SKM-1 (cell line): ENCODE measurements around the gene CCN6.

Source experiments
- DNase-seq: peaks from one replicate; lab custom pipeline; 2025; ENCODE audit not compliant: unreplicated experiment; lab: John Stamatoyannopoulos, UW

CCN6 gene

DNA sequence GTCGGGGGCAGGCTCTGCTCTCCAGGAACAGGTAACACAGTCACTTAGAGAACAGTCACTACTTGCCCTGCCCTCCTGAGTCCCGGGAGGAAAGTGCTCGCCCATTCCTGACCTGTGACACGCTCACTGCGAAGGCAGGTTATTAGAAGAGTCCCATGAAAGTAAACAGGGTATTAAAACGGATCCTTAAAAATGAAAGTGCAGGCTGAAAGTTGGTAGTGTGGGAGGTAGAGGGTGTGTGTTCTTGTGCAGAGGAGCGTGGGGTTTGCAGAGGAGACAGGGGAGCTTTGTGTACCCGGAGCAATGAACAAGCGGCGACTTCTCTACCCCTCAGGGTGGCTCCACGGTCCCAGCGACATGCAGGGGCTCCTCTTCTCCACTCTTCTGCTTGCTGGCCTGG, at the start of gene CCN6:
TSS of gene CCN6 (plus strand) at position 104 of the 400 bp plus-strand sequence. CDS start at position 358, 254 bp downstream.
- no peak for DNase-seq

DNA sequence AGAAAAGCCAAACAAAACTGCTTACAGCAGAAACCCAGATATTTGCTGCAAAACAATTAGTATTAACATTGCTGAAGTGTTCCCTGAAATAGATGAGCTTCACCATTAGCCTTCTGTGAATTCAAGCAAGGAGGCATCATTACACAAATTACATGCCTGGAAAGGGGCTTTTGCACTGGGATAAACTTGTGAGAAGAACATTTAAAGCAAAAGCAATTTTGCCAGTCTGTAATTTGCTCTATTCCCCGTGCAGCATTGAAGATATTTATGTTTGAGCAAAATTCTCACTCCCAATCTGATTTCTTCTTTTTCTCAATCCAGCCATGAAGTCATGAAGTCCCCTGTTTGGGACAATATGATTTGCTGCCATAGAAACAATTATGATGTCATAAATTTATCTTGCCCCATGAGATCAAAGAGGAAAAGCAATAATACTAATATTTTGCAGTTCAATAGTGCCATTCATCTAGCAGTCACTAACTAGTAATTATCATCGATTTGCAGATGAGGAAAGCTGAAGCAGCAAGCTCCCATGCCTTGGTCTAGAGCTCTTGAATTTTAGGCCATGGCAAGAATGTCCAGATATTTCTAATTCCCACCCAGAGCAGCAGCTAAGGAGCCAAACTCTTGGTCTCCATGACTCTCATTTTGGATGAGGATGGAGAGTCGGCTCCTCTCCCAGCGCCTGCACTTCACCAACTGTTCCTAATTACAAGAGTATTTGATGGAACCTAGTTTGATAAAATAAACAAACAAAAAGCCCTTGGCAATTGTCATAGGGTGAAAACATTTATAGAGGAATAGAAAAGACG, 49.5 kb upstream of the CCN6 start:
- DNase-seq: no peak

DNA sequence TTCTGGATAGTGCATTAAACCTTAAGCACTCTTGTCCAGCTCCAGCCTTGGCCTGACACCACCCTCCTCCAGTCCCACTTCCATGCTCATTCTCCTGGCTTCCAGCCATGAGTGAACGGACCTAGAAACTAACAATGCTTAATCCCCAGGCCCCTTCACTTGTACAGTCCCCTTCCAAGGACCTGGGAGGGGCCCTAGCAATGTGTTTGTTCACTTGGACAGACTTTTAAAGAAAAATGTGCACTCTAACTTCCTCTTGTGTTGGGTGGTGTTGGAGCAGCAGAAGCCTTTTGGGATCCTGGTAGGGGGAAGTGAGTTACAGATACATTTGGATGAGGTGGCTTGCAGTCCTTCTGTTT, 48.9 kb upstream of the CCN6 start:
- no peak for DNase-seq

DNA sequence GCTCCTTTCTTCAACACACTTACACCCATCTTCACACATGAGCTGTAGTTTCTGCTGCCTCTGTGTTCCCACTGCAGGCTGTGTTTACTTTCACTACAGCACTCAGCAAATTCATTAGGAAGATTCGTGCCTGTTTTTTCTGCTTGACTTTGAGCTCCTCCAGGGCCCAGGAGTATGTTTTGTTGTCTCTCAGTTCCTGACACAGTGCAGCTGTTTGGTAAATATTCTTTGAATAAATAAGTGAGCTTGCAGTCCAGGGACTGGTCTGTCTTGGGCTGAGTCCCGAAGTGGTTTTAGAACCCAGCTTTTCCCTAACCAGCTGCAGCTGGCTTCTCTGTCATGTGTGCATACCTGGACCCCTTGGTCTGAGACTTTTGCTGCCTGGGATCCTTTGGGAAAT, 46.6 kb upstream of the CCN6 start:
- DNase-seq: no peak

DNA sequence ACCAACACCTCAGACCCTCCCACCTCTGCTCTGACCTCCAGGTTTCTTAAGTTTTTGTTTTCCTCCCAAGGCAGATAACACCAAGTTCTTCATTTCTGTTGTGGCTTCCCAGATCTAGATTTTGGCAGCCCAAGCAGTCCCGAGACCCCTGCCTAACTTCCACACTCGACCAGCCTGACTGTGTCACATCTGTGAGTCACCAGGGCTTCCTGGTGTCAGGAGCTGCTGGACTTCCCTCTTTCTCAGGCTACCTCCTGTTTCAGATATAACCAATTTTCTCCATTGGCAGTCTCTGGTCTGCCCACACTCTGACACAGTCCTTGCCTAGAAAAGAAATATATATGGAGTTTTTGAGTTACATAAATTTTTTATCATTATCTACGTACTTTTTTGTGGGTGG, 46.1 kb upstream of the CCN6 start:
- DNase-seq: peak; percentile 75

DNA sequence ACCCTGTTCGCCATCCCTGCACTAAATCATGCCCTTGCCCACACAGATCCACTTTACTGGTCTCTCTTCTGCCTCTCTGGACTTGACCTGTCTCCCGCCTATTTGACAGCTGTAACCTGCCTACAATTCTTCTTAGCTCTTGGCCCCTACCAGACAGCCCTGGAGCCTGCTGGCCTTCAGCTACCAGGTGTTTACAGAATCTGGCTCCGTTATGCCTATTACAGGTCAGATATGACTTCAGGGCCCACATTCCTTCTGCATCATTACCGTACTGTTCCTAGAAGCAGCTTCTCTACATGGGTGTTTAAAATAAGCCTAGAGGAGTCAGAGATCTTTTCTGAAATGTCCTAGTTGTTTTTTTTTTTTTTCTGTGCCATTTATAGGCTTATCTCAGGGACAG, 45.4 kb upstream of the CCN6 start:
- DNase-seq: no peak

DNA sequence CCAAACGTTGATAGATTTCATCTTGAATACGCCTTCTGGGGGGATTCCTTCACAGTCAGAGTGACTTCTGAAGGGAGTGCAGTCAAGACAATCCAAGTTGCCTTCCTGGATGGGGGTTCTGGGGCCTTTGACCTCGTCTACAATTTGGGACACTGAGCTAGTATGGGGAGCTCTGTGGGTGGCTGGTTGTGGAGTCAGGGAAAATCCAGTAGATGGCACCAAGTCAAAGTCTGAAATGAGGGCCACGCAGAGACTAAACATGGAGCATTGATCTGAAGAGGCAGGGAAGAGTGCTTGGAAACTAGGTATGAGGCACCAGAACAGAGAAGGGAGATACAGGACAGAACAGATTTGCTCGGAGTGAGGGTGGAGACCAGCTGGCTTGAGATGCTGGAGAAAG, 43.6 kb upstream of the CCN6 start:
- DNase-seq: no peak

DNA sequence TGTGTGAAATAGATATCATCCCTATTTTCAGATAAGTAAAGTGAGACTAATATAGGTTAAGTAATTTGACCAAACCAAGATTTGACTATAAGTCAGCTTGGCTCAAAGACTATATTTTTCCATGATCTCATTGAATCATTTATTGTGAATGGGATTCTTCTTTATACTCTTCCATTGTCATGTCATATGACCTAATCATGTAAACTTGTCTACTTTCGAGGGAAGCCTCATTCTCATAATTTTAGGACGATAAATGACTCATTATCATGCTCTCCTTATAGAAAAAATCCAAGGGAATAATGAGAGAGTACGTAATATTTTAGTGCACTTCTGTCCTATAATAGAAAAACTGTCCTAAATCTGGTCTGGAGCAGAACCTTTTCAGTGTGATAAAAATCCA, 40.9 kb upstream of the CCN6 start:
- no peak for DNase-seq

DNA sequence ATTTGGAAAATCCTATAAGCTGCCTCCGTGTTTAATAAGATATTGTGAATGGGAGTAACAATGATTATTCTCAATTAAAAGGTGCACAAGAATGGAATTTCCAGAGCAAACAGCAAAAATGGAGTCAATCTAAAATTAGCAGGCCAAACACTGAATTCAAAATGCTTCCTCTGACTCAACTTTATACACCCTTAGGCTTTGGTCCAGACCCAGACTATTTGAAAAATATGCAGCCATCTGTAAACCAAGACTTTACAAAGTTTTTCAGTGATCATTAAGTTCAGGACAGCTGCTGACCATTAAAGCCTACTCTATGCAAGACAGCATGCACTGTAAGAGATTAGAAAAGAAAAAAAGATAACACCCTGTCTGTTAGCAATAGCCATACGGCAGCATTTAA, 39.4 kb upstream of the CCN6 start:
- DNase-seq: no peak

DNA sequence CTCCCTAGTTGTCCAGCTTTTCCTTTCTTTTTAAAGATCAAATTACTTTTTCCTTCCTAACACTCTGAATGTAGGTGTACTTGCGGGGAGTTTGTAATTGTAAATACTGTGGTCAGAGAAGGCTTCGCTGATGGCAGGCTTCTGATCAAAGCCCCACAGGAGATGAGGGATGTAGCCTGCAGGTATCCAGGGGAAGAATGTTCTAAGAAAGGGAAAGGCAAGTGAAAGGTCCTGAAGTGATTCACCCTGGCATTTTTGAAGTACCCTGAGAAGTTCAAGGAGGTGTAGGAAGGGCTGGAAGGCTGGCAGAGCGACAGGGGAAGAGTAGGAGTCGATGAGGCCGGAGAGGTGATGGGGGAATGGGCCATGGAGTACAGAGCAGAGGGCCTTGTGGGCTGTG, 38.2 kb upstream of the CCN6 start:
- no peak for DNase-seq

DNA sequence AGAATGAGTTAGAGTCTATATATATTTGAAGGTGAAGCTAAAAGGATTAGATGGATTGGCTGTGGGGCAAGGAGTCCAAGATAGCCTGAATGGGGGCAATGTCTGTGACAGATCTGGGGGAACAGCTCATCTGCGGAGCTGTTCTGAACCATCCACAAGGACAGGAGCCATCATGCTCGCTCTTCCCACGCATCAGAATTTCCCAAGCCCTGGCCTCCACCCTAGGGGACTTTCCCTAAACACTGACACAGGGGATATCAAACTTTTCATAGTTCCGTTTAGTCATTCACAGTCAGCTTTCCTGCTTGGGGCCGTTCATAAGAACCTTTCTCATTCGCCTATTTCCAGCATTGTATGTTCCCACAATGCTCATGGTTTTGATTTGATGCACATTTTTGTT, 37.6 kb upstream of the CCN6 start:
- DNase-seq: no peak

DNA sequence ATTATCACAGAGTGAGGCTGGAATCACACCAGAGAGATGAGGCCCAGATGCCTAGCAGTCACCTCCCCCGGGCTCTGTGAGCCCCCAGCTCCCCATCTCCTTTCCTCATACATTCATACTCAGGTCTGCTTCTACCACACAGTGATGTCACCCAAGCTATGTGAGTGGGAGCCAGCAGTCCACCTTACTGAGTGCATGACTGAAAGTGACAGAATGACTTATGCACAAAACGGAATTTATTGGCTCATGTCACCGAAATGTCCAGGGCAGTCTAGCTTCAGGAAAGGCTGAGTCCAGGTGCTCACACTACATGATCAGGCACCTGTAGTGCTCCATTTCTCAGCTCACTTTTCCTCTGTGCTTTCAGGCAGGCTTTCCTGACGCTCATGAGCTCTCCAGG, 36.7 kb upstream of the CCN6 start:
- no peak for DNase-seq

DNA sequence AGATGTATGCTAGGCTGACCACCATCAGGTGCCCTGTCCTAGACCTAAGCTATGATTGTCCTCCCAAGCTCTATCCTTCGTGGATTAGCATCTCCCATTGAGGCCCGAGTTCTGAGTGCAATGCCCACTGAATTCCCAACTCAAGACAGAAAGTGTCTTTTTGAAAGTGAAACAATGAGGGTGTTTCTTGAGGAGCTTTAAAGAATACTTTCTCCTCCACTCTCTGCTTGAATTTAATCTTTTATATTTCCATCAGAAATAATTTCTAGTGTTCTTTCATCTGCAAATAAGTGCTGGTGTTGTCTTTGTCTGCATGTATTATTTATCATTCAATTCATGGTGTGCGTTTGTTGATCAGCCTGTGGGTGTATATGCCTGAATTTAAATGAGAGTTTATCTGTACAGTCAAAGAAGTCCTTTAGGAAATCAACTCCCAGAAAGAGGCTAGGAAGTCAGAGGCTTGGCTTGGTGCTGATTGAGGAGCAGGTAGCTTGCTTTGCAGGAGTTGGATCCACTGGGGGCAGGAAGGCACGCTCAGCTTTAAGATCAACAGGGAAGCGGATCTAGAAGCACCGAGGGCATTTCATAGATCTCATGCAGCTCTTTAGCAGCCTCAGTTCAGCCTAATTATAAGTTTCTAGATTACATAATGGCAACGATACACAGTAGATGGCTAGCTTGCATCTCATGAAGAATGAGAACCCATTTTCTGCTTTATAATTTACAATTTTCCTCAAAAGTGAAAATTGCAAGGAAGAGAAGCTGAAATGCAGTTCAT, 36.0 kb upstream of the CCN6 start:
- no peak for DNase-seq

DNA sequence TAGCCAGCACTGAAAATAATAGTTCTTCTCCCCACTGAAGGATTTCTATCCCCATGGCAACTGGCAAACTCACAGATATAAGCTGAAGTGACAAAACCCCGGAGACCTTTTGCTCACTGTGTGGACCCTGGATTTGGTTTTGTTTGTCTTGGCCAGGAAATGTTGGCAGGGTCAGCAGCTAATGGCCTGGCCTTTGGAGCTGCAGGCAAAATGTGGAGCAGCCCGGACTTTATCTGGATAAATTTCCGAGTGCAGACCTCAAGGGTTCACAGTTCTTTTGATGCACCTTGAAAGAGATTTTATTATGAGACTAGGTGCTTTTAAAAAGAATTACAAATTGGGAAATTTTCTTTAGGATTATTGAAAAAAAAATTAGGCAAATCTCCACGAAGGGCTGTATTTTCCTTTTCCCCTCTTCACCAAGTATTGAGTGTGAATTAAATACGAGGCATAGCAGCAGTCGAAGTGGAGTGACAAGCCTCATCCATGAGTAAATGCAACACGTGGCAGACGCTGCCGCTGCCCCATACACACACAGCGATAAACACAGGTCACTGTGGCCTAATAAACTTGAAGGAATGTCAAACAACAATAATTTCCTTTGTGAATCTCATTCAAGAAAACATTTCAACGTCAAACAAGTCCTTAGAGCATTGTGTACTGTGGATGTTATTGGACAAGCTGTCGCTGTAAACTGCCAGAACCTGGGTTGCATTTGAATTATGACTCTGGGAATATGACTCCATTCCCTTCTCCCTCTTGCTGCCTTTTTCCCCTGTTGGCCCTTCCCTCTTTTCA, 35.1 kb upstream of the CCN6 start:
- no peak for DNase-seq

DNA sequence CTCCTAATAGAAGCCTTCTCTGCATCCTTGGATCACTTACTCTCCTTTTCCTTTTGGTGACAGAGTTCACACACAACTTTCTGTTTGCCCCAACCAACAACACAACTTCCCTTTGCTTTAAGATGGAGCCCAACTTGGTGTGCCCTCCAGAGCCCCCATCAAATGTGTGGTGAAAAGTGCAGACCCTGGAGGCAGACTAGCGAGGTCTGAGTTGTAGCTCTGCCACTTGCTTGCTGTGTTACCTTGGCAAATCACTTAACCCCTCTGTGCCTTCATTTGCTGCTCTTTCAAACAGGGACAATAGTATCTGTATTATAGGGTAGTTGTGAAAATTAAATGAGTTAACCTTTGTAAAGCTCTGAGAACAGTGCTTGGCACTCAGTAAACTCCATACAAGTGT, 34.3 kb upstream of the CCN6 start:
- no peak for DNase-seq

DNA sequence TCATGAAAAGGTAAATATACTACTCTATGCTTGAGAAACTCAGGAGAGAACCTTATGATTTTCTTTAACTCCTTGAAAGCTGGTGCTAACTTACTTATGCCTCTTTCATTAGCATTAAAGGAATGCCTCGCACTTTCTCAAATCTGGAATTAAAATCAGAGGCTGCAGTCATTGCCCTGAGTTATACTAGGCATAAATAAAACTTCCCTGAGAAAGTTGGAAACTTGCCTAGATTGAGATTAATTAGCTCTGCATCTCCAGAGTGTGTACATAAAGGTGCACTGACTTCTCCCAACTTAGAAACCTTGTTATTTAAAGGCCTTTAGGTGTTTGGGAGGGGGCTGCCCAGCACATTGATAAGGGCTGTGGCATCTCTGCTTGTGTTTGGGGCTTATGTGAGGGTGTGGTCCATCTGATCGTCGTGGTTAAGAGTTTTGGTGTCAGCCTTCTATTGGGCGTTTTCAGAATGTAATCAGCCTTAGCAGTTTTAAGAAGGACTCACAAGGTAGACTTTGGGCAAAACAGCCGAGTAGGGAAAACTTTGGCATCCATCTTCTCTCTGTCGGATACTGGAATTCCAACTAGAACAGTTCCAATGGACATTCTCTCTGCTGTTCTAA, 32.1 kb upstream of the CCN6 start:
- DNase-seq: no peak

DNA sequence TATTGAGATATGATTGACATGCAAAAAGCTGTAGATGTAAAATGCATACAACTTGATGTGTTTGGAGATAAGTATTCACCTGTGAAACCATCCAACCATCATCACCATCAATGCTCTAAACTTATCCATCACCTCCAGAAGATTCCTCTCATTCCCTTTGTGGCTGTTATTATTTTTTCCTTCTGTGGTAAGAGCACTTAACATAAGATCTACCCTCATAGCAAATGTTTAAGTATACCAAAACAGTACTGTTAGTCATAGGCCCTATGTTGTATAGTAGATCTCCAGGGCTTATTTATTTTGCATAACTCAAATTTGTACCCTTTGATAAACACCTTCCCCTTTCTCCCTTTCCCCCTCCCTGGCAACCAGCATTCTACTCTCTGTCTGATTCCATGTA, 31.2 kb upstream of the CCN6 start:
- DNase-seq: no peak

DNA sequence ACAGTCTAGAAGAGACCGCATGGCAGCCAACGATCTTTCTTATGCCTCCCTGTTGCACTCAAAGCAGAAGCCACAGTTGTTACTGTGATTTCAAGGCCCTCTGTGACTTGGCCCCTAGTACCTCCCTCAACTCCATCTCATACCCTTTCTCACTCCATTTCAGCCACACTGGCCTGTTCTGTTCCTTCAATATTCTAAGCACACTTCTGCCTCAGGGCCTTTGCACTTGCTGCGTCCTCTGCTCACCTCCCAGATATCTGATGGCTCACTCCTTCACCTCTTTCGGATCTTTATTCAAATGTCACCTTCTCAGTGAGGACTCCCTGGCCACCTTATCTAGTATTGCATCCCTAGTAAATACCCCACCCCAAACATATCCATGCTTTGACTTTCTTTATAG, 29.4 kb upstream of the CCN6 start:
- no peak for DNase-seq

DNA sequence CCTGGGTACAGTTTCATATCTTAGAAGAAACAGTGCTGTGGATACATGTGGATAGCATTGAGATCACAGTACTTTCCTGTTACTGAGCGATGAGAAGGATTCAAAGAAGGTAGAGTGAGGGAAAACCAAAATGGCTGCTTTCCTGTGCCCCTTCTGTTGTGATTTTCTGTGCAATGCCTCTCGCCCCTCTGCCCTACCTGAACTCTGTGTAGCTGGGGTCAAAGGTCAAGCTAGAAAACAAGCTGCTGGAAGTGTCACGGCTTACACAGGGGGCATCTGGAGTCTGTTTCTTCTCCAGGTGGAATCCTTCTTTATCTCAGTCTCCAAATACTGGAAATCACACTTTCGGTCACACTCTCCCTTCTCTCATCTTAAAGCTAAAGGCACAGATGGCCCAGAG, 27.0 kb upstream of the CCN6 start:
- no peak for DNase-seq

DNA sequence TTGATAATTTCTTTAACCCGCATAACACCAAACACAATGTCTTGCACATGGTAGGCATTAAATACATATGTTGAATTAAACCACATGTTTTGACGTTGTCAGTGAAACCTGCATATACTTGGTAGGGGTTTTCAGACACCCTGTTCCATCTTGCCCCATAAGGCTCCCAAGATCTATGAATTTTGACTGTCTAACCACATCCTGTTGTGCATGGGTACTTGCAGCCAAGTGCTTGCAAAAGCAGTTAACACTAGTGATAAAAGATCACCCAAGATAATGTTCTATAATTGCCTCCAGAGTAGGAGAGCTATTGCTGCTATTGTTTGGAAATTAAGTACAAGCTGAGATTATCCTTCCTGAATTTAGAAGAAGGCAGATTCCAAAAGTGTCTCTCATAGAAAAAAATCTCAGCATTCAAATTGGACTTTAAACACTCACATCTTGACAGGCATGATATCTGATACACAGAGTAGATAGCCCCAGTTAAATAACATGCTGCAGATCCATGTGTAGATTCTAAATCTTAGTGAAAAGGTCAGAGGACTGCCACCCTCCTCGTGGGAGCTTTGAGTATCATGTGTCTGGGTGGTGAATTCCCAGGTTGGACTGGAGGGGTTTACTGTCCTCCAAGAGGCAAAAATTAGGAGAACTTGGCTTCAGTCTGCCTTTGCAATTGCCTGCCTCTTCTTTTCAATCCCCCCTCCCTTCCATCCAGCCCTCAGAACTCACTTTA, 25.8 kb upstream of the CCN6 start:
- no peak for DNase-seq
